H7 (cell line): ENCODE measurements around the gene FSD1L. TPM values are rescaled to one million over a fixed set of nuclear protein-coding genes. Genes with fewer than 3 reads are reported as not detected.
A peak's percentile ranks its signal among the peaks of the same experiment; 100 is the strongest.
"Not testable (repeated sequence)": the region's sequence is repeated elsewhere in the genome, so short reads cannot be mapped to it uniquely, and the experiment has no call there.

Experiments used
- DNase-seq: peaks from one replicate; pipeline ENCODE4 v3.0.0; 2012
- H3K27me3 ChIP-seq: 2 replicates; pipeline ENCODE4 v1.6.0; 2011; ENCODE audit warnings: mild to moderate bottlenecking, low read length; ENCODE audit not compliant: control insufficient read depth, insufficient read depth
- H3K36me3 ChIP-seq: replicated peaks from 2 replicates; pipeline ENCODE4 v1.5.1; 2011; ENCODE audit warnings: low read length; ENCODE audit not compliant: control insufficient read depth, insufficient read depth
- H3K4me3 ChIP-seq: 2 replicates; pipeline ENCODE4 v1.5.1; 2011; ENCODE audit warnings: low read depth, mild to moderate bottlenecking, control low read depth, low read length, moderate library complexity; ENCODE audit not compliant: insufficient read depth
- total RNA-seq: library from RNA; depleted of rRNA; stranded (reverse); fragments of >200 nt; shearing (Covaris generic); gene quantifications from 2 replicates; pipeline ENCODE4 v1.2.3, GENCODE V29; 2014

Gene FSD1L
- total RNA-seq, 1 experiment from 2014 or later, result 2.3 TPM

GRCh38 chr9:105496826-105497225, 49.0 kb downstream of the FSD1L start:
- Histone ChIP-seq H3K36me3 (no peaks in the 10 kb centered on the region; the same call in 1 of the 2 replicates), H3K27me3 (no peaks in the 10 kb centered on the region), H3K4me3 (no peak overlapping the region)
- DNase-seq, result no peak

- H3K36me3 ChIP-seq, result no peaks in the 10 kb centered on the region; the same call in 1 of the 2 replicates
- DNase-seq, result no peak
- H3K27me3 ChIP-seq, result no peaks in the 10 kb centered on the region
- no peak overlapping the region for H3K4me3 ChIP-seq
Observed at GRCh38 chr9:105497704-105498103, 49.9 kb downstream of the FSD1L start.

- no peaks in the 10 kb centered on the region for H3K27me3 ChIP-seq
- no peaks in the 10 kb centered on the region; the same call in none of the 2 replicates for H3K36me3 ChIP-seq
- peak; percentile 6 for DNase-seq
- H3K4me3 ChIP-seq, result no peak overlapping the region
Observed at GRCh38 chr9:105500108-105500766, 52.4 kb downstream of the FSD1L start.

- no peaks in the 10 kb centered on the region for H3K27me3 ChIP-seq
- H3K36me3 ChIP-seq, result no peaks in the 10 kb centered on the region; the same call in 1 of the 2 replicates
- H3K4me3 ChIP-seq, result no peak overlapping the region
- no peak for DNase-seq
Observed at GRCh38 chr9:105501414-105501813, 53.6 kb downstream of the FSD1L start.

- H3K27me3 ChIP-seq, result no peaks in the 10 kb centered on the region
- no peaks in the 10 kb centered on the region; the same call in 1 of the 2 replicates for H3K36me3 ChIP-seq
- no peak overlapping the region for H3K4me3 ChIP-seq
- DNase-seq, result no peak
Observed at GRCh38 chr9:105502276-105502675, 54.4 kb downstream of the FSD1L start.

- Histone ChIP-seq H3K36me3 (no peaks in the 10 kb centered on the region; the same call in 1 of the 2 replicates), H3K4me3 (no peak overlapping the region)
- peak; percentile 8 for DNase-seq
Observed at GRCh38 chr9:105503881-105504280, 56.0 kb downstream of the FSD1L start.

GRCh38 chr9:105507096-105507790, 59.4 kb downstream of the FSD1L start:
- Histone ChIP-seq H3K36me3 (no peaks in the 10 kb centered on the region; the same call in 1 of the 2 replicates), H3K4me3 (no peak overlapping the region), H3K27me3 (no peaks in the 10 kb centered on the region)
- DNase-seq, result no peak

More at GRCh38 chr9:105503881-105504280, 56.0 kb downstream of the FSD1L start:
- no peaks in the 10 kb centered on the region for H3K27me3 ChIP-seq

GRCh38 chr9:105508530-105508929, 60.7 kb downstream of the FSD1L start:
- H3K36me3 ChIP-seq, result no peaks in the 10 kb centered on the region; the same call in 1 of the 2 replicates
- DNase-seq, result no peak
- H3K4me3 ChIP-seq, result no peak overlapping the region
- no peaks in the 10 kb centered on the region for H3K27me3 ChIP-seq

- no peak for DNase-seq
- no peak overlapping the region for H3K4me3 ChIP-seq
- no peaks in the 10 kb centered on the region for H3K36me3 ChIP-seq
Observed at GRCh38 chr9:105510024-105510423, 62.2 kb downstream of the FSD1L start.

GRCh38 chr9:105511446-105511845, 63.6 kb downstream of the FSD1L start:
- H3K4me3 ChIP-seq, result no peak overlapping the region
- DNase-seq, result no peak
- no peaks in the 10 kb centered on the region for H3K27me3 ChIP-seq
- no peaks in the 10 kb centered on the region for H3K36me3 ChIP-seq

More at GRCh38 chr9:105510024-105510423, 62.2 kb downstream of the FSD1L start:
- H3K27me3 ChIP-seq, result no peaks in the 10 kb centered on the region

GRCh38 chr9:105515811-105516413, 68.1 kb downstream of the FSD1L start:
- peak; percentile 11 for DNase-seq
- H3K36me3 ChIP-seq, result no peaks in the 10 kb centered on the region
- no peak overlapping the region for H3K4me3 ChIP-seq
- H3K27me3 ChIP-seq, result no peaks in the 10 kb centered on the region

GRCh38 chr9:105519710-105520369, 72.0 kb downstream of the FSD1L start:
- DNase-seq, result peak; percentile 28
- peak overlapping the region; percentile 21 for H3K4me3 ChIP-seq
- H3K27me3 ChIP-seq, H3K36me3 ChIP-seq: not testable (repeated sequence)

GRCh38 chr9:105520992-105521391, 73.2 kb downstream of the FSD1L start:
- not testable (repeated sequence) for H3K4me3 ChIP-seq, DNase-seq, H3K27me3 ChIP-seq, H3K36me3 ChIP-seq

GRCh38 chr9:105522618-105523385, 75.0 kb downstream of the FSD1L start:
- H3K27me3 ChIP-seq, H3K36me3 ChIP-seq, H3K4me3 ChIP-seq, DNase-seq: not testable (repeated sequence)
